GM06990 (cell line): ENCODE results near the gene CZIB.

Source experiments
- DNase-seq: peaks from one replicate; pipeline ENCODE4 v3.0.0-alpha.2; 2011; ENCODE audit not compliant: insufficient read length; ENCODE audit errors: extremely low read depth
- H3K27me3 ChIP-seq: replicated peaks from 2 replicates; pipeline ENCODE4 v1.6.0; 2011; ENCODE audit warnings: low read length; ENCODE audit not compliant: control insufficient read depth, insufficient read depth
- H3K36me3 ChIP-seq: 2 replicates; pipeline ENCODE4 v1.5.1; 2011; ENCODE audit warnings: low read length; ENCODE audit not compliant: control insufficient read depth, insufficient read depth
- H3K4me3 ChIP-seq: replicated peaks from 2 replicates; pipeline ENCODE4 v1.5.1; 2011; ENCODE audit warnings: low read depth, mild to moderate bottlenecking, control low read depth, low read length
- CTCF ChIP-seq: IDR thresholded peaks from 2 replicates; pipeline ENCODE4 v1.5.1; 2011; ENCODE audit warnings: low read length, control low read depth, mild to moderate bottlenecking, inconsistent platforms; ENCODE audit not compliant: insufficient read depth, poor library complexity, severe bottlenecking

CZIB gene

GRCh38 chr1:53174971-53175913 lies 45.2 kb downstream of the CZIB start:
- DNase-seq, result no peak
- TF ChIP-seq CTCF, result no peak
- H3K36me3 ChIP-seq, result no peaks in the 10 kb centered on the region
- H3K27me3 ChIP-seq, result no peaks in the 10 kb centered on the region; the same call in 1 of the 2 replicates
- no peak overlapping the region for H3K4me3 ChIP-seq

GRCh38 chr1:53172426-53173128 lies 47.9 kb downstream of the CZIB start:
- Histone ChIP-seq H3K36me3 (no peaks in the 10 kb centered on the region), H3K4me3 (no peak overlapping the region), H3K27me3 (no peaks in the 10 kb centered on the region; the same call in 1 of the 2 replicates)
- DNase-seq, result no peak
- TF ChIP-seq CTCF, result no peak

GRCh38 chr1:53166912-53167311 lies 53.5 kb downstream of the CZIB start:
- DNase-seq, result no peak
- TF ChIP-seq CTCF, result no peak
- no peak overlapping the region for H3K4me3 ChIP-seq
- no peaks in the 10 kb centered on the region for H3K27me3 ChIP-seq
- H3K36me3 ChIP-seq, result no peaks in the 10 kb centered on the region

- no peak overlapping the region for H3K4me3 ChIP-seq
- H3K36me3 ChIP-seq, result no peaks in the 10 kb centered on the region
- TF ChIP-seq CTCF, result no peak
- DNase-seq, result no peak
- H3K27me3 ChIP-seq, result no peaks in the 10 kb centered on the region
These were observed 54.1 kb downstream of the CZIB start for GRCh38 chr1:53166366-53166765.

GRCh38 chr1:53165408-53165961 lies 54.9 kb downstream of the CZIB start:
- DNase-seq, result no peak
- H3K36me3 ChIP-seq, result no peaks in the 10 kb centered on the region
- TF ChIP-seq CTCF, result no peak
- no peaks in the 10 kb centered on the region for H3K27me3 ChIP-seq
- H3K4me3 ChIP-seq, result no peak overlapping the region
